Panc1 (cell line): ENCODE results near the gene IL17RB. TPM values are rescaled to one million over a fixed set of nuclear protein-coding genes. Genes with fewer than 3 reads are reported as not detected.

Source experiments
- ATAC-seq: fragments of 200-7000 bp; cut with Tn5 transposase; 2 replicates; pipeline ENCODE4 v1.9.1; 2020; ENCODE audit warnings: mild to moderate bottlenecking, moderate library complexity
- BruUV-seq: library from RNA; stranded (reverse); fragments of 400-500 nt; replicated peaks from 2 replicates; lab custom pipeline; 2021; lab: Mats Ljungman, UMichigan
- CTCF ChIA-PET: fragments of 300-600 bp; sonication (Branson Sonifier 250); formaldehyde crosslinking; loops from one replicate; lab custom pipeline; 2022; ENCODE audit warnings: antibody characterized with exemption; lab: Charles Lee
- POLR2A ChIA-PET: fragments of 300-600 bp; sonication (Branson Sonifier 250); formaldehyde crosslinking; loops from one replicate; lab custom pipeline; 2022; ENCODE audit warnings: antibody characterized with exemption; lab: Charles Lee
- DNase-seq: peaks from one replicate; pipeline ENCODE4 v3.0.0-alpha.2; 2010; ENCODE audit warnings: low read depth, low spot score
- H3K27ac ChIP-seq: 2 replicates; pipeline ENCODE4 v1.5.1; 2011; ENCODE audit warnings: mild to moderate bottlenecking, low read length, inconsistent platforms
- H3K27me3 ChIP-seq: fragments of 200-500 bp; sonication (Bioruptor generic); 2 replicates; pipeline ENCODE4 v1.6.0; 2014; ENCODE audit warnings: low read length, inconsistent platforms; ENCODE audit not compliant: control insufficient read depth, insufficient read depth
- H3K36me3 ChIP-seq: fragments of 200-500 bp; sonication (Bioruptor generic); 2 replicates; pipeline ENCODE4 v1.5.1; 2014; ENCODE audit warnings: inconsistent platforms, mild to moderate bottlenecking, low read length, moderate library complexity; ENCODE audit not compliant: control insufficient read depth, insufficient read depth
- H3K4me1 ChIP-seq: 2 replicates; pipeline ENCODE4 v1.5.1; 2011; ENCODE audit warnings: inconsistent platforms, mild to moderate bottlenecking, low read length, moderate library complexity; ENCODE audit not compliant: control insufficient read depth, insufficient read depth
- H3K4me3 ChIP-seq, 2 experiments: 2 replicates each; pipeline ENCODE4 v1.5.1; 2011 to 2012; ENCODE audit warnings: low read depth in 2 of 2, low read length in 2 of 2, mild to moderate bottlenecking in 2 of 2, inconsistent platforms in 1 of 2, moderate library complexity in 1 of 2
- H3K9me3 ChIP-seq: fragments of 200-500 bp; sonication (Bioruptor generic); 2 replicates; pipeline ENCODE4 v1.5.1; 2014; ENCODE audit warnings: low read depth, mild to moderate bottlenecking, inconsistent platforms, low read length, moderate library complexity; ENCODE audit not compliant: control insufficient read depth, insufficient read depth
- POLR2AphosphoS5 ChIP-seq: IDR thresholded peaks from 2 replicates; pipeline ENCODE4 v1.6.1; 2012; ENCODE audit warnings: mild to moderate bottlenecking, low read depth, low read length, moderate library complexity
- SIN3A ChIP-seq: IDR thresholded peaks from 2 replicates; pipeline ENCODE4 v1.6.1; 2012; ENCODE audit warnings: low read depth, mild to moderate bottlenecking, low read length, moderate library complexity, borderline replicate concordance; ENCODE audit not compliant: insufficient read depth
- TCF7L2 ChIP-seq: IDR thresholded peaks from 2 replicates; pipeline ENCODE4 v1.6.1; 2011; ENCODE audit warnings: mild to moderate bottlenecking, low read depth, low read length, inconsistent platforms
- in situ Hi-C: cut with HindIII; loops from 2 replicates; pipeline ENCODE4 v1.10.0; 2016; ENCODE audit warnings: low sequenced_read_pairs, low pct_unique_long_range_greater_than_20kb
- intact Hi-C: fragments of 100-400 bp; cut with micrococcal nuclease; formaldehyde crosslinking; loops from one replicate; pipeline ENCODE4 v1.10.0; 2022; ENCODE audit not compliant: unreplicated experiment
- total RNA-seq: library from RNA; stranded (reverse); gene quantifications from one replicate; pipeline ENCODE4 v1.2.1, GENCODE V29; 2021; ENCODE audit not compliant: unreplicated experiment
- TF ChIP-seq, protein P1 (sequence below): fragments of 450-650 bp; IDR thresholded peaks from 2 replicates; pipeline ENCODE4 v1.5.1; 2017; ENCODE audit warnings: mild to moderate bottlenecking
- TF ChIP-seq, protein P2 (sequence below), 2 experiments: IDR thresholded peaks; 2 replicates each; pipeline ENCODE4 v1.6.1; 2011 to 2012; ENCODE audit warnings: low read depth in 2 of 2, control low read depth in 1 of 2, low read length in 1 of 2, mild to moderate bottlenecking in 1 of 2, moderate library complexity in 1 of 2; ENCODE audit not compliant: insufficient read depth in 1 of 2

Gene IL17RB
- total RNA-seq, 1 experiment from 2014 or later = 15.9 TPM

DNA sequence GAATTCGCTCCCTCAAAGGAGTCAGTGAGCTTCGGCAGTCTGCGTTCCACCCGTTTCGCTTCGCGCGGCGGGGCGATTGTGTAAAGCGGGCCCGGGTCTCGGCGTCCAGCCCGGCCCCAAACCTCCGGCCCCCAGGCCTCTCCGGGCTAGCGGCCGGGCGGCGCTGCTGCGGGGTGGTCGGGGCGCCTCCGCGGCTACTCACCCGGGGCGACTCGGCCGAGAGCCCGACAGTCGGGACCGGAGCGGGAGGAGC lies 561 bp upstream of the IL17RB start:
- DNase-seq = no peak
- ChIA-PET POLR2A (no interaction called here), CTCF (no interaction called here)
- Histone ChIP-seq H3K9me3 (no peaks in the 10 kb centered on the region), H3K36me3 (no peaks in the 10 kb centered on the region), H3K27me3 (no peaks in the 10 kb centered on the region), H3K4me1 (peaks cover 51% of the 10 kb centered on the region), H3K4me3 (peak overlapping the region; percentile 60 to 73), H3K27ac (peak overlapping the region; percentile 88)
- no peak for ATAC-seq
- no TSS peak for BruUV-seq
- intact Hi-C loops = no loop called here
- in situ Hi-C loops = no loop called here
- TF ChIP-seq, protein P1, sequence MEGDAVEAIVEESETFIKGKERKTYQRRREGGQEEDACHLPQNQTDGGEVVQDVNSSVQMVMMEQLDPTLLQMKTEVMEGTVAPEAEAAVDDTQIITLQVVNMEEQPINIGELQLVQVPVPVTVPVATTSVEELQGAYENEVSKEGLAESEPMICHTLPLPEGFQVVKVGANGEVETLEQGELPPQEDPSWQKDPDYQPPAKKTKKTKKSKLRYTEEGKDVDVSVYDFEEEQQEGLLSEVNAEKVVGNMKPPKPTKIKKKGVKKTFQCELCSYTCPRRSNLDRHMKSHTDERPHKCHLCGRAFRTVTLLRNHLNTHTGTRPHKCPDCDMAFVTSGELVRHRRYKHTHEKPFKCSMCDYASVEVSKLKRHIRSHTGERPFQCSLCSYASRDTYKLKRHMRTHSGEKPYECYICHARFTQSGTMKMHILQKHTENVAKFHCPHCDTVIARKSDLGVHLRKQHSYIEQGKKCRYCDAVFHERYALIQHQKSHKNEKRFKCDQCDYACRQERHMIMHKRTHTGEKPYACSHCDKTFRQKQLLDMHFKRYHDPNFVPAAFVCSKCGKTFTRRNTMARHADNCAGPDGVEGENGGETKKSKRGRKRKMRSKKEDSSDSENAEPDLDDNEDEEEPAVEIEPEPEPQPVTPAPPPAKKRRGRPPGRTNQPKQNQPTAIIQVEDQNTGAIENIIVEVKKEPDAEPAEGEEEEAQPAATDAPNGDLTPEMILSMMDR = 0 out of 2 replicates have a peak, but pooled peaks have one; percentile 28
- TF ChIP-seq, protein P2, sequence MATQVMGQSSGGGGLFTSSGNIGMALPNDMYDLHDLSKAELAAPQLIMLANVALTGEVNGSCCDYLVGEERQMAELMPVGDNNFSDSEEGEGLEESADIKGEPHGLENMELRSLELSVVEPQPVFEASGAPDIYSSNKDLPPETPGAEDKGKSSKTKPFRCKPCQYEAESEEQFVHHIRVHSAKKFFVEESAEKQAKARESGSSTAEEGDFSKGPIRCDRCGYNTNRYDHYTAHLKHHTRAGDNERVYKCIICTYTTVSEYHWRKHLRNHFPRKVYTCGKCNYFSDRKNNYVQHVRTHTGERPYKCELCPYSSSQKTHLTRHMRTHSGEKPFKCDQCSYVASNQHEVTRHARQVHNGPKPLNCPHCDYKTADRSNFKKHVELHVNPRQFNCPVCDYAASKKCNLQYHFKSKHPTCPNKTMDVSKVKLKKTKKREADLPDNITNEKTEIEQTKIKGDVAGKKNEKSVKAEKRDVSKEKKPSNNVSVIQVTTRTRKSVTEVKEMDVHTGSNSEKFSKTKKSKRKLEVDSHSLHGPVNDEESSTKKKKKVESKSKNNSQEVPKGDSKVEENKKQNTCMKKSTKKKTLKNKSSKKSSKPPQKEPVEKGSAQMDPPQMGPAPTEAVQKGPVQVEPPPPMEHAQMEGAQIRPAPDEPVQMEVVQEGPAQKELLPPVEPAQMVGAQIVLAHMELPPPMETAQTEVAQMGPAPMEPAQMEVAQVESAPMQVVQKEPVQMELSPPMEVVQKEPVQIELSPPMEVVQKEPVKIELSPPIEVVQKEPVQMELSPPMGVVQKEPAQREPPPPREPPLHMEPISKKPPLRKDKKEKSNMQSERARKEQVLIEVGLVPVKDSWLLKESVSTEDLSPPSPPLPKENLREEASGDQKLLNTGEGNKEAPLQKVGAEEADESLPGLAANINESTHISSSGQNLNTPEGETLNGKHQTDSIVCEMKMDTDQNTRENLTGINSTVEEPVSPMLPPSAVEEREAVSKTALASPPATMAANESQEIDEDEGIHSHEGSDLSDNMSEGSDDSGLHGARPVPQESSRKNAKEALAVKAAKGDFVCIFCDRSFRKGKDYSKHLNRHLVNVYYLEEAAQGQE (IDR thresholded peaks at IDR 0.05; ENCODE audit: insufficient read depth in 1 of 2, low read depth in 2 of 2, low read length in 1 of 2) = no peak
- TF ChIP-seq TCF7L2 = no peak

DNA sequence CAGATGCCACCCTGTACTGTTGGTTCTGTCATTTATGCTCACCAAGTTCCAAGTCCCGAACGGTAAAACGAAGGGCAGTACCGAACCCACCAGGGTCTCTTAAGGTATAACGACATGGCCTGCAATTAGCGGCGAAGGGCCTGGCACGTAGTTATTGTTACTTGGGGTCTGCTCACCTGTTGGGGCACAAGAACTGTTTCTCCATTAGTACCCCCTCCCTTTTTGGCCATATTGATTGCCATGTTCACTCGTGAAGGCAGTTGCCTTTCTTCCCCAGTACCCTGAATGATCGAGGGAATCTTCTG lies 435 bp downstream of the IL17RB start:
- peaks cover 43% of the 10 kb centered on the region for H3K4me1 ChIP-seq
- H3K4me3 ChIP-seq = peak overlapping the region; percentile 60 to 73
- no peak for ATAC-seq
- no TSS peak for BruUV-seq
- in situ Hi-C loops = no loop called here
- no peaks in the 10 kb centered on the region for H3K36me3 ChIP-seq
- ChIA-PET POLR2A (no interaction called here), CTCF (no interaction called here)
- TF ChIP-seq POLR2AphosphoS5 (no peak), SIN3A (no peak), TCF7L2 (no peak)
- TF ChIP-seq, protein P1 = no peak
- TF ChIP-seq, protein P2 (IDR thresholded peaks at IDR 0.05; ENCODE audit: insufficient read depth in 1 of 2, low read depth in 2 of 2, low read length in 1 of 2) = no peak
- H3K9me3 ChIP-seq = no peaks in the 10 kb centered on the region
- peak overlapping the region; percentile 87 for H3K27ac ChIP-seq
- no peak for DNase-seq
- no peaks in the 10 kb centered on the region for H3K27me3 ChIP-seq
- intact Hi-C loops = no loop called here
